ENCODE data around the gene TPD52L3.

The TPD52L3 gene

DNA sequence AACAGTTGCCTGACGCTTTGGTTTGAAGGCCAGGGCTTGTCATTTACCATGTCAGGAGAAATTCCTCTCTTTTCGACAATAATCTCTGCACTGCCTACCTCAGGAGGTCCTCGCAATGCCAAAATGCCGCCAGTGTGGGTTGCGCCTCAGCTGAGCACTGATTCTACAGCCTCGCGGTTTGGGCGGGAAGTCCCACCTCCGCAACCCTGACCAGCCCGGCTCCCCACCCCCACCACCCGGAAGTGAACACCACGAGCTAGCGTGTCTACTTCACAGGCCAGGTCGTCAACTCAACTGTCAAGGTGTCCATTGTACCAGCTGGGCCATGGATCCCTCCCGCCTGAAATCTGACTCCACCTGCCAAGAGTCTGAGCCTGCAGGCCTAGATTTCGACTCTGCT is at the start of gene TPD52L3:
Gene TPD52L3 (plus strand): TSS at position 273 of the 400 bp plus-strand sequence. CDS start 221 bp downstream, outside the sequence.
- DNase-seq (ENCODE audit: low spot score), result no peak
- in situ Hi-C loops (cut with MboI; ENCODE audit: low sequenced_read_pairs, unreplicated experiment), result no loop called here
- TF ChIP-seq, protein P1, sequence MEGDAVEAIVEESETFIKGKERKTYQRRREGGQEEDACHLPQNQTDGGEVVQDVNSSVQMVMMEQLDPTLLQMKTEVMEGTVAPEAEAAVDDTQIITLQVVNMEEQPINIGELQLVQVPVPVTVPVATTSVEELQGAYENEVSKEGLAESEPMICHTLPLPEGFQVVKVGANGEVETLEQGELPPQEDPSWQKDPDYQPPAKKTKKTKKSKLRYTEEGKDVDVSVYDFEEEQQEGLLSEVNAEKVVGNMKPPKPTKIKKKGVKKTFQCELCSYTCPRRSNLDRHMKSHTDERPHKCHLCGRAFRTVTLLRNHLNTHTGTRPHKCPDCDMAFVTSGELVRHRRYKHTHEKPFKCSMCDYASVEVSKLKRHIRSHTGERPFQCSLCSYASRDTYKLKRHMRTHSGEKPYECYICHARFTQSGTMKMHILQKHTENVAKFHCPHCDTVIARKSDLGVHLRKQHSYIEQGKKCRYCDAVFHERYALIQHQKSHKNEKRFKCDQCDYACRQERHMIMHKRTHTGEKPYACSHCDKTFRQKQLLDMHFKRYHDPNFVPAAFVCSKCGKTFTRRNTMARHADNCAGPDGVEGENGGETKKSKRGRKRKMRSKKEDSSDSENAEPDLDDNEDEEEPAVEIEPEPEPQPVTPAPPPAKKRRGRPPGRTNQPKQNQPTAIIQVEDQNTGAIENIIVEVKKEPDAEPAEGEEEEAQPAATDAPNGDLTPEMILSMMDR (IDR thresholded peaks at IDR 0.05; ENCODE audit: borderline replicate concordance, control extremely low read depth, extremely low read depth, insufficient read depth, missing control alignments), result no peak

DNA sequence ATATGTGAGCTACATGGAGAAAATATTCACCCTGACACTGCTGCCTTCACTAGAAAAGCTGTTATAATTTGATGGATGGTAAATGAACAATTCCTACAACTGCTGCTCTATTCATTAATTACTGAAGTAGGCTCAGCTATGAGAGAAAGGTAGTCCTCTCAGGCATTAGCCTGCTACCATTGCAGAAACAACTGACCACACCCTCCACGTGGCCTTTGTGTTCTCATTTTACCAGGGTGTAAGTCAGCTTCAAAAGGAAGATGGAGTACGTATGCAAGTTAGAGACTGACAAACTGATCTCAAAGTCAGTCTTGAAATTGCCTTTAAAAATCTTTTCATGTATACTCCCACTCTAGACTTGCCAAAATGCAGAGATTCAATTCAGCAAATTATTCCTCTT is 26.3 kb upstream of the TPD52L3 start:
- in situ Hi-C loops (cut with MboI; ENCODE audit: low sequenced_read_pairs, unreplicated experiment), result loop anchor here (10.0 to 25.0 kb wide), 2 partner anchors 237 to 415 kb away; partner anchors contain the start of gene MLANA
- no peak for DNase-seq (ENCODE audit: low spot score)
- TF ChIP-seq, protein P1 (IDR thresholded peaks at IDR 0.05; ENCODE audit: borderline replicate concordance, control extremely low read depth, extremely low read depth, insufficient read depth, missing control alignments), result no peak

DNA sequence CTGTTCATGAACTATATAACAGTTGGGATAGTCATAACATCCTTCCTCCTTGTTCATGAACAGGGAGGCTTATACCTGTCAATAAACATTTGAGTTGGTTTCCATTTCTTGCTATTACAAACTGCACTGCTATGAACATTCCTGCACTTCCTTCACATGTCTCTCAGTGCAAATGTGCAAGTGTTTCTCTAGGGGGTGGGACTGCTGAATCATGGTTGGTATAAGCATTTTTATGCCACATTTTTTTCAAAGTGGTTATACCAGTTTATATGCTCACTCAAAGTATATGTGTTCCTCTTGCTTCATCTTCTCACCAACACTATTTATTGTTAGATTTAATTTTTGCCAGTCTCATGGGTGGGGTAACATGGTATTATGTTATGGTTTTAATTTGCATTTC is 25.8 kb upstream of the TPD52L3 start:
- in situ Hi-C loops (cut with MboI; ENCODE audit: low sequenced_read_pairs, unreplicated experiment), result loop anchor here (10.0 to 25.0 kb wide), 2 partner anchors 238 to 415 kb away; partner anchors contain the start of gene MLANA
- TF ChIP-seq, protein P1 (IDR thresholded peaks at IDR 0.05; ENCODE audit: borderline replicate concordance, control extremely low read depth, extremely low read depth, insufficient read depth, missing control alignments), result no peak
- DNase-seq (ENCODE audit: low spot score), result no peak

DNA sequence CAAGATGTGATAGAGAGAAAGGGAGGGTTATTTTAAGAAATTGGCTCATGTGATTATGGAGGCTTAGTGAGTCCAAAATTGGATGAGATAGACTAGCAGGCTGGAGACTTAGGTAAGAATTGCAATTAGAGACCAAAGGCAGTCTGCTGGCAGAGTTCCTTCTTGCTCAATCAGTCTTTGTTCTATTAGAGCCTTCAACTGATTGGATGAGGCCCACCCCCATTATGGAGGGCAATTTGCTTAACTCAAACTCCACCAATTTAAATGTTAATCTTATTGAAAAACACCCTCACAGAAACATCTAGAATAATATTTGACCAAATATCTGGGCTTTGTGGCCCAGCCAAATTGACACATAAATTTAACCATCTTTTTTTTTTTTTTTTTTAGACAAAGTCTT is 23.9 kb upstream of the TPD52L3 start:
- in situ Hi-C loops (cut with MboI; ENCODE audit: low sequenced_read_pairs, unreplicated experiment), result loop anchor here (10.0 to 25.0 kb wide), 2 partner anchors 239 to 417 kb away; partner anchors contain the start of gene MLANA
- TF ChIP-seq, protein P1 (IDR thresholded peaks at IDR 0.05; ENCODE audit: borderline replicate concordance, control extremely low read depth, extremely low read depth, insufficient read depth, missing control alignments), result no peak
- no peak for DNase-seq (ENCODE audit: low spot score)

DNA sequence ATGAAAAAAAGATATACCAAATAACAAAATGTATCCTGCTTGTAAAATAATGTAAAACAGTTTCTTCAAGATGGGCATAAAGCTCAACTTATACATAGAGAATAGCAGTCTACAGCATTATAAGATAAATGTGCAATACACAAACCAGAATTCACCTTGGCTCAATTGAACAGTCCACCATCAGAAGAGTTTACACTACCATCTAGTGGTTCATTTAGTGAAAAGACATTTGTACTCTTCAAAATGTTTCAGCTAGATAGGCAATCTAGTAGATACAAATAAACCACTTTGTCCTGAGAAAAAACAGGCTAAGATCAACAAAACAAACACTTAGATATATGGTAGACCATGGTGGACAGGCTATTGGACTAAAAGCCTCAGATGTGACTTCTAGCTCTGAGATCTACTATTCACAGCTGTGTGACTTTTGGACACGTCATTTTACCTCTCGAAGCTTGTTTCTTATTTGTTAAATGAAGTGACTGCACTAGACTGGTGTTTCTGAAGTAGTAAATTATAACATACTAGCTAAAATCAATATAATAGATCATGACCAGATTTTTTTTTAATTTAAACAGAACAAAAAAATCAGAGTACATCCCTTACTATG is 22.1 kb upstream of the TPD52L3 start:
- TF ChIP-seq, protein P1 (IDR thresholded peaks at IDR 0.05; ENCODE audit: borderline replicate concordance, control extremely low read depth, extremely low read depth, insufficient read depth, missing control alignments), result peak; percentile 36
- in situ Hi-C loops (cut with MboI; ENCODE audit: low sequenced_read_pairs, unreplicated experiment), result loop anchor here (10.0 to 25.0 kb wide), 2 partner anchors 241 to 419 kb away; partner anchors contain the start of gene MLANA

DNA sequence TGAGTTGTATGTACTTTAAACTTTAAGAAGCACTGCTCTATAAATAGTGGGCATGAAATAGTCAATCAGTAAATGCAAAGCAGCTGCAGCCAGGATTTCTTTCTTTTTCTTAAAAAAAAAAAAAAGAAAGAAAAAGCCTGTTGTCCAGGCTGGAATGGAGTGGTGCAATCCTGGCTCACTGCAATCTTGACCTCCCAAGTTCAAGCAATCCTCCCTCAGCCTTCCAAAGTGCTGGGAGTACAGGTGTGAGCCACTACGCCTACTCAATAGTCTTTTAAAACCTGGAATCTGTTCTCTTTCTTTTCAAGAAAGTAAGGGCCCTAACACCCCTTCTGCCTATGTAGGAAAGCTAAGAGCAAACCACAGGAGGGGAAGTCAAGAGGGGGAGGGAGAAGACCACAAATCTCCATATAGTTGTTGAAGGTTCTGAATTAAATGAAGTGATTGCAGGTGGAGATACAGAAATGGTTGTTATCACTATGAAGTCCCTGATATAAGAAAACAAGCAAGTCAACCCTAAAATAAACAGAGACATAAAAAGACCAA is 20.6 kb upstream of the TPD52L3 start:
- DNase-seq (ENCODE audit: low spot score), result no peak
- in situ Hi-C loops (cut with MboI; ENCODE audit: low sequenced_read_pairs, unreplicated experiment), result loop anchor here (10.0 to 25.0 kb wide), 2 partner anchors 243 to 420 kb away; partner anchors contain the start of gene MLANA
- TF ChIP-seq, protein P1 (IDR thresholded peaks at IDR 0.05; ENCODE audit: borderline replicate concordance, control extremely low read depth, extremely low read depth, insufficient read depth, missing control alignments), result no peak

More for the DNA sequence above, 22.1 kb upstream of the TPD52L3 start:
- no peak for DNase-seq (ENCODE audit: low spot score)
